Measurements from ENCODE around the gene VPS41.

The VPS41 gene

GRCh38 chr7:38822549-38822948 lies 86.4 kb downstream of the VPS41 start:
- no peak for DNase-seq (ENCODE audit: low read depth)
- TF ChIP-seq CTCF (conservative IDR thresholded peaks at IDR 0.05; ENCODE audit: low read depth, low read length), result no peak
- no peak overlapping the region for H3K4me3 ChIP-seq (ENCODE audit: low read length)

GRCh38 chr7:38820571-38820970 lies 88.4 kb downstream of the VPS41 start:
- no peak for DNase-seq (ENCODE audit: low read depth)
- no peak for TF ChIP-seq CTCF (conservative IDR thresholded peaks at IDR 0.05; ENCODE audit: low read depth, low read length)
- H3K4me3 ChIP-seq (ENCODE audit: low read length), result no peak overlapping the region

GRCh38 chr7:38819463-38819862 lies 89.5 kb downstream of the VPS41 start:
- no peak for DNase-seq (ENCODE audit: low read depth)
- no peak overlapping the region for H3K4me3 ChIP-seq (ENCODE audit: low read length)
- TF ChIP-seq CTCF (conservative IDR thresholded peaks at IDR 0.05; ENCODE audit: low read depth, low read length), result no peak

GRCh38 chr7:38817526-38817925 lies 91.5 kb downstream of the VPS41 start:
- DNase-seq (ENCODE audit: low read depth), result no peak
- H3K4me3 ChIP-seq (ENCODE audit: low read length), result no peak overlapping the region
- TF ChIP-seq CTCF (conservative IDR thresholded peaks at IDR 0.05; ENCODE audit: low read depth, low read length), result no peak

GRCh38 chr7:38813768-38814167 lies 95.2 kb downstream of the VPS41 start:
- H3K4me3 ChIP-seq (ENCODE audit: low read length), result no peak overlapping the region
- TF ChIP-seq CTCF (conservative IDR thresholded peaks at IDR 0.05; ENCODE audit: low read depth, low read length), result no peak
- no peak for DNase-seq (ENCODE audit: low read depth)

GRCh38 chr7:38806912-38807311 lies 102.1 kb downstream of the VPS41 start:
- no peak for TF ChIP-seq CTCF (conservative IDR thresholded peaks at IDR 0.05; ENCODE audit: low read depth, low read length)
- no peak for DNase-seq (ENCODE audit: low read depth)
- H3K4me3 ChIP-seq (ENCODE audit: low read length), result no peak overlapping the region

- no peak for DNase-seq (ENCODE audit: low read depth)
- no peak for TF ChIP-seq CTCF (conservative IDR thresholded peaks at IDR 0.05; ENCODE audit: low read depth, low read length)
- no peak overlapping the region for H3K4me3 ChIP-seq (ENCODE audit: low read length)
Measured at GRCh38 chr7:38801786-38802185, 107.2 kb downstream of the VPS41 start.
